GM12878 (cell line): Measurements from ENCODE around the gene BTBD19. TPM values are rescaled to one million over a fixed set of nuclear protein-coding genes. Genes with fewer than 3 reads are reported as not detected.

ENCODE experiments used
- ATAC-seq: fragments of 200-7000 bp; cut with Tn5 transposase; 3 replicates; pipeline ENCODE4 v1.9.1; 2020; ENCODE audit warnings: mild to moderate bottlenecking, moderate library complexity
- BruUV-seq: library from RNA; stranded (reverse); fragments of 400-500 nt; replicated peaks from 2 replicates; lab custom pipeline; 2021; lab: Mats Ljungman, UMichigan
- CTCF ChIA-PET: fragments of 300-600 bp; sonication (Branson Sonifier 250); formaldehyde crosslinking; extraction: SDS; loops from one replicate; lab custom pipeline; 2021; ENCODE audit warnings: inconsistent platforms; lab: Yijun Ruan, JAX
- POLR2A ChIA-PET: fragments of 350-600 bp; formaldehyde crosslinking; extraction: SDS; loops from one replicate; lab custom pipeline; 2021; ENCODE audit warnings: inconsistent platforms; lab: Charles Lee
- RAD21 ChIA-PET: fragments of 300-600 bp; sonication (Branson Sonifier 250); formaldehyde crosslinking; loops from one replicate; lab custom pipeline; 2023; ENCODE audit warnings: antibody characterized with exemption; ENCODE audit not compliant: unreplicated experiment; lab: Charles Lee
- SMC1A ChIA-PET: fragments of 300-600 bp; sonication (Branson Sonifier 250); formaldehyde crosslinking; loops from one replicate; lab custom pipeline; 2023; ENCODE audit not compliant: unreplicated experiment, uncharacterized antibody; lab: Charles Lee
- DNase-seq: peaks from one replicate; pipeline ENCODE4 v3.0.0-alpha.2; 2011; ENCODE audit warnings: low read depth, low spot score
- FAIRE-seq: peaks from 3 replicates; lab custom pipeline; 2011; peaks lifted over from hg19 to GRCh38; lab: Jason Lieb, UNC
- H2AFZ ChIP-seq: 2 replicates; pipeline ENCODE4 v1.6.0; 2011; ENCODE audit warnings: low read depth, low read length, control low read depth; ENCODE audit not compliant: control insufficient read depth
- H3K27ac ChIP-seq: 2 replicates; pipeline ENCODE4 v1.5.1; 2011; ENCODE audit warnings: control low read depth; ENCODE audit not compliant: control insufficient read depth, insufficient read depth
- H3K27me3 ChIP-seq, 2 experiments: replicated peaks in 1 of 2; 2 replicates each; pipeline versions ENCODE4 v1.6.0 to v1.6.1; 2011; ENCODE audit warnings: low read length in 1 of 2; ENCODE audit not compliant: control insufficient read depth in 2 of 2, insufficient read depth in 2 of 2
- H3K36me3 ChIP-seq, 2 experiments: 2 replicates each; pipeline ENCODE4 v1.5.1; 2011; ENCODE audit warnings: low read length in 1 of 2; ENCODE audit not compliant: control insufficient read depth in 2 of 2, insufficient read depth in 2 of 2
- H3K4me1 ChIP-seq: 2 replicates; pipeline ENCODE4 v1.6.1; 2011; ENCODE audit warnings: mild to moderate bottlenecking, low read length, moderate library complexity, mixed read lengths; ENCODE audit not compliant: control insufficient read depth, insufficient read depth
- H3K4me2 ChIP-seq: 2 replicates; pipeline ENCODE4 v1.6.0; 2011; ENCODE audit warnings: control low read depth; ENCODE audit not compliant: control insufficient read depth, insufficient read depth
- H3K4me3 ChIP-seq: fragments of 200-600 bp; sonication (generic); 2 replicates; pipeline ENCODE4 v1.5.1; 2016
- H3K79me2 ChIP-seq: 2 replicates; pipeline ENCODE4 v1.6.0; 2011; ENCODE audit warnings: low read length; ENCODE audit not compliant: control insufficient read depth, insufficient read depth
- H3K9ac ChIP-seq: 2 replicates; pipeline ENCODE4 v1.8.0; 2011; ENCODE audit warnings: low read length, control low read depth, mixed read lengths; ENCODE audit not compliant: control insufficient read depth, insufficient read depth
- H3K9me3 ChIP-seq: replicated peaks from 3 replicates; pipeline ENCODE4 v1.5.1; 2011; ENCODE audit warnings: mild to moderate bottlenecking, low read length; ENCODE audit not compliant: control insufficient read depth, insufficient read depth
- H4K20me1 ChIP-seq: 2 replicates; pipeline ENCODE4 v1.6.0; 2011; ENCODE audit not compliant: control insufficient read depth, insufficient read depth
- BHLHE40 ChIP-seq, 2 experiments: fragments of 450-650 bp in 1 of 2; IDR thresholded peaks; 2 replicates each; pipeline ENCODE4 v1.6.1; 2011 to 2017; ENCODE audit warnings: low read depth in 2 of 2, borderline replicate concordance in 1 of 2, improper control_type of control experiment in 1 of 2, low read length in 1 of 2, mild to moderate bottlenecking in 1 of 2
- JUNB ChIP-seq: IDR thresholded peaks from 2 replicates; pipeline ENCODE4 v1.6.1; 2016; ENCODE audit warnings: antibody characterized with exemption, mild to moderate bottlenecking
- RBBP5 ChIP-seq: fragments of 200-600 bp; sonication (generic); conservative IDR thresholded peaks from 2 replicates; pipeline ENCODE4 v1.6.1; 2016
- SP1 ChIP-seq: IDR thresholded peaks from one replicate; pipeline ENCODE4 v1.6.1; 2011; ENCODE audit warnings: low read depth, low read length
- WGBS: methylation state at CpG from one replicate; pipeline ENCODE4 v1.1.6; 2016; ENCODE audit warnings: low lambda C conversion rate; ENCODE audit not compliant: insufficient replicate concordance, insufficient coverage; ENCODE audit errors: missing lambda C conversion rate; 5-methylcytosine and 5-hydroxymethylcytosine counted together
- in situ Hi-C: fragments of 300-500 bp; cut with MboI; formaldehyde crosslinking; loops from 9 replicates; pipeline ENCODE4 v1.14.3; 2018; ENCODE audit warnings: mixed read lengths
- intact Hi-C: fragments of 100-400 bp; cut with micrococcal nuclease; formaldehyde crosslinking; loops from one replicate; pipeline ENCODE4 v1.14.2; 2022; ENCODE audit not compliant: unreplicated experiment
- polyA plus RNA-seq, 11 experiments: library from polyadenylated mRNA; depleted of rRNA in 4 of 11; unstranded in 6 of 11; stranded (reverse) in 5 of 11; fragments of >200 nt; fragmentation: Nextera tagmentation in 4 of 11; fragmentation: Illumina TruSeq in 1 of 11; extraction: Ambion mirVana in 4 of 11; extraction: Trizol in 1 of 11; gene quantifications; 1 replicate in 1 of 11; 2 replicates in 10 of 11; pipeline versions ENCODE4 v1.2.1 to v1.2.3, GENCODE V29; 2011 to 2016; ENCODE audit warnings: inconsistent platforms in 2 of 11, missing spikeins in 2 of 11, low read depth in 1 of 11
- total RNA-seq, 4 experiments: library from RNA; depleted of rRNA in 3 of 4; stranded (reverse); fragments of >200 nt in 3 of 4; fragmentation: Illumina TruSeq in 1 of 4; extraction: Trizol in 1 of 4; gene quantifications; 2 replicates each; pipeline versions ENCODE4 v1.2.1 to v1.2.3, GENCODE V29; 2013 to 2021
- TF ChIP-seq, protein P1 (sequence below): IDR thresholded peaks from 2 replicates; pipeline ENCODE4 v1.6.1; 2012; ENCODE audit warnings: low read depth, low read length, improper control_type of control experiment

Gene BTBD19
- total and polyA plus RNA-seq, 10 of the 15 experiments (the other 5 are each of a cell fraction or from before 2014, with no cell fraction given), result 0.13 to 2.7 (median 0.42) TPM

- WGBS, result 73% methylated on average over 21 of the region's 21 CpGs
- H3K4me1 ChIP-seq, result no peaks in the 10 kb centered on the region
- no peak overlapping the region for H2AFZ ChIP-seq
- intact Hi-C loops (no loop called here), in situ Hi-C loops (no loop called here)
- no peak for ATAC-seq
- H3K27me3 ChIP-seq, result no peaks in the 10 kb centered on the region; a peak in 1 of 4 replicates
- H3K36me3 ChIP-seq, result no peaks in the 10 kb centered on the region
- ChIA-PET RAD21 (no interaction called here), POLR2A (interaction anchor here (1.3 kb wide), 1 partner anchor 18 kb away, joined by 3 read pairs; no protein-coding TSS in a partner anchor), SMC1A (interaction anchor here (1.0 kb wide), 1 partner anchor 121 kb away, joined by 3 read pairs; no protein-coding TSS in a partner anchor), CTCF (interaction anchor here (2.3 to 2.9 kb wide), 2 partner anchors 8 to 183 kb away, joined by 6 to 14 read pairs; partner anchors contain the start of gene HECTD3)
- no TSS peak for BruUV-seq
- no peaks in the 10 kb centered on the region for H4K20me1 ChIP-seq
- H3K27ac ChIP-seq, result no peak overlapping the region
- TF ChIP-seq BHLHE40 (IDR thresholded peaks at IDR 0.05; ENCODE audit: borderline replicate concordance in 1 of 2, low read depth in 2 of 2, low read length in 1 of 2), result no peak
- no peak for TF ChIP-seq SP1
- no peak for TF ChIP-seq RBBP5
- TF ChIP-seq, protein P1, sequence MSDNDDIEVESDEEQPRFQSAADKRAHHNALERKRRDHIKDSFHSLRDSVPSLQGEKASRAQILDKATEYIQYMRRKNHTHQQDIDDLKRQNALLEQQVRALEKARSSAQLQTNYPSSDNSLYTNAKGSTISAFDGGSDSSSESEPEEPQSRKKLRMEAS, result no peak
- no peak for TF ChIP-seq JUNB
- H3K4me2 ChIP-seq, result no peak overlapping the region
- H3K9me3 ChIP-seq, result no peaks in the 10 kb centered on the region
- no peak for FAIRE-seq
- DNase-seq, result no peak
- no peak overlapping the region for H3K4me3 ChIP-seq
- H3K79me2 ChIP-seq, result no peaks in the 10 kb centered on the region
- H3K9ac ChIP-seq, result no peak overlapping the region
Observed at GRCh38 chr1:44828003-44828651, 19.8 kb downstream of the BTBD19 start.
